HepG2 (cell line): ENCODE measurements around the gene FBXO44. TPM values are rescaled to one million over a fixed set of nuclear protein-coding genes. Genes with fewer than 3 reads are reported as not detected.

Experiments used
- ATAC-seq: fragments of 200-7000 bp; cut with Tn5 transposase; 3 replicates; pipeline ENCODE4 v1.9.1; 2020; ENCODE audit warnings: mild to moderate bottlenecking, moderate library complexity
- BruUV-seq: library from RNA; stranded (reverse); fragments of 400-500 nt; replicated peaks from 2 replicates; lab custom pipeline; 2021; lab: Mats Ljungman, UMichigan
- CTCF ChIA-PET: fragments of 300-600 bp; formaldehyde crosslinking; extraction: SDS; loops from one replicate; lab custom pipeline; 2021; ENCODE audit warnings: low total read pairs, inconsistent platforms, low intra/inter-chr PET ratio; lab: Yijun Ruan, JAX
- POLR2A ChIA-PET: fragments of 350-600 bp; sonication (Branson Sonifier 250); formaldehyde crosslinking; loops from one replicate; lab custom pipeline; 2020; ENCODE audit warnings: antibody characterized with exemption, inconsistent platforms; lab: Yijun Ruan, JAX
- DNase-seq: peaks from one replicate; pipeline ENCODE4 v3.0.0-alpha.2; 2015; ENCODE audit warnings: low spot score
- FAIRE-seq: peaks from 3 replicates; lab custom pipeline; 2011; peaks lifted over from hg19 to GRCh38; lab: Jason Lieb, UNC
- H2AFZ ChIP-seq: one replicate; pipeline ENCODE4 v1.6.1; 2011; ENCODE audit warnings: low read length, inconsistent platforms
- H3K27ac ChIP-seq: fragments of 300-600 bp; 3 replicates; pipeline ENCODE4 v1.8.0; 2011; ENCODE audit warnings: mixed run types, mild to moderate bottlenecking, mixed read lengths, low read length, inconsistent platforms; ENCODE audit not compliant: insufficient read depth; ENCODE audit errors: extremely low read length
- H3K27me3 ChIP-seq, 2 experiments: fragments of 200-600 bp in 1 of 2; 2 replicates in 1 of 2; 3 replicates in 1 of 2; pipeline versions ENCODE4 v1.6.0 to v1.8.0; 2011; ENCODE audit warnings: low read length in 2 of 2, mild to moderate bottlenecking in 2 of 2, moderate library complexity in 2 of 2, inconsistent platforms in 1 of 2; ENCODE audit not compliant: insufficient read depth in 2 of 2, control insufficient read depth in 1 of 2
- H3K36me3 ChIP-seq, 2 experiments: fragments of 200-600 bp in 1 of 2; replicated peaks in 1 of 2; 2 replicates in 1 of 2; 3 replicates in 1 of 2; pipeline versions ENCODE4 v1.5.1 to v1.8.0; 2011; ENCODE audit warnings: low read length in 2 of 2, inconsistent platforms in 1 of 2; ENCODE audit not compliant: insufficient read depth in 2 of 2, control insufficient read depth in 1 of 2
- H3K4me1 ChIP-seq: 2 replicates; pipeline ENCODE4 v1.5.1; 2012; ENCODE audit warnings: low read length, inconsistent platforms; ENCODE audit not compliant: insufficient read depth
- H3K4me2 ChIP-seq: 2 replicates; pipeline ENCODE4 v1.6.0; 2011; ENCODE audit warnings: low read depth, low read length, inconsistent platforms
- H3K4me3 ChIP-seq, 3 experiments: fragments of 200-600 bp in 1 of 3; sonication (generic), shearing (Covaris generic) in 1 of 3; replicated peaks in 1 of 3; 2 replicates each; pipeline ENCODE4 v1.5.1; 2011 to 2016; ENCODE audit warnings: low read length in 3 of 3, inconsistent platforms in 2 of 3, low read depth in 2 of 3, mild to moderate bottlenecking in 2 of 3, control low read depth in 1 of 3, mixed read lengths in 1 of 3; ENCODE audit not compliant: insufficient read depth in 1 of 3
- H3K79me2 ChIP-seq: one replicate; pipeline ENCODE4 v1.6.1; 2011; ENCODE audit warnings: low read length, inconsistent platforms; ENCODE audit not compliant: insufficient read depth
- H3K9ac ChIP-seq: 2 replicates; pipeline ENCODE4 v1.6.0; 2011; ENCODE audit warnings: mild to moderate bottlenecking, low read depth, low read length, inconsistent platforms; ENCODE audit not compliant: insufficient read depth
- H3K9me3 ChIP-seq: 2 replicates; pipeline ENCODE4 v1.5.1; 2012; ENCODE audit warnings: mild to moderate bottlenecking, low read length
- H4K20me1 ChIP-seq: 2 replicates; pipeline ENCODE4 v1.6.0; 2011; ENCODE audit warnings: inconsistent platforms, mild to moderate bottlenecking, low read length, moderate library complexity; ENCODE audit not compliant: insufficient read depth
- KDM1A ChIP-seq: IDR thresholded peaks from 2 replicates; pipeline ENCODE4 v1.6.1; 2016; ENCODE audit warnings: missing compliant biosample characterization
- NCOA1 ChIP-seq: sonication (generic); formaldehyde crosslinking; IDR thresholded peaks from 2 replicates; pipeline ENCODE4 v1.9.0; 2021; ENCODE audit warnings: missing genetic modification reagents
- NR2F2 ChIP-seq: IDR thresholded peaks from 2 replicates; pipeline ENCODE4 v1.6.1; 2012; ENCODE audit warnings: low read depth, inconsistent platforms, borderline replicate concordance
- PHF5A ChIP-seq: IDR thresholded peaks from one replicate; pipeline ENCODE4 v1.6.1; 2018; ENCODE audit warnings: low read depth, missing genetic modification reagents; ENCODE audit not compliant: unreplicated experiment
- SNRNP70 ChIP-seq: fragments of 200-400 bp; formaldehyde crosslinking; IDR thresholded peaks from 2 replicates; pipeline ENCODE4 v1.6.1; 2017; ENCODE audit warnings: mild to moderate bottlenecking, low read depth, low read length, moderate library complexity
- ZMYM2 ChIP-seq: sonication (generic); formaldehyde crosslinking; IDR thresholded peaks from 2 replicates; pipeline ENCODE4 v1.8.0; 2022; ENCODE audit warnings: mild to moderate bottlenecking, missing genetic modification reagents
- WGBS: methylation state at CpG from one replicate; pipeline ENCODE4 v1.1.6; 2017; ENCODE audit warnings: low lambda C conversion rate; 5-methylcytosine and 5-hydroxymethylcytosine counted together
- in situ Hi-C: cut with HindIII; loops from 2 replicates; pipeline ENCODE4 v1.10.0; 2017; ENCODE audit warnings: low pct_unique_long_range_greater_than_20kb; ENCODE audit not compliant: extremely low pct_ligation_motif_present
- intact Hi-C: fragments of 100-400 bp; cut with micrococcal nuclease; formaldehyde crosslinking; loops from one replicate; pipeline ENCODE4 v1.10.0; 2022; ENCODE audit not compliant: unreplicated experiment
- polyA plus RNA-seq, 8 experiments: library from polyadenylated mRNA; depleted of rRNA in 3 of 8; stranded (reverse) in 7 of 8; unstranded in 1 of 8; fragments of >200 nt; fragmentation: Illumina TruSeq in 4 of 8; extraction: Trizol in 4 of 8; gene quantifications; 2 replicates each; pipeline versions ENCODE4 v1.2.1 to v1.2.3, GENCODE V29; 2011 to 2016; ENCODE audit warnings: low read depth in 4 of 8, missing spikeins in 1 of 8, mixed read lengths in 1 of 8; ENCODE audit not compliant: insufficient read depth in 1 of 8
- total RNA-seq, 5 experiments: library from RNA; depleted of rRNA; stranded (reverse); fragments of >200 nt; fragmentation: Illumina TruSeq; extraction: Trizol; gene quantifications; 2 replicates each; pipeline ENCODE4 v1.2.3, GENCODE V29; 2016; ENCODE audit warnings: low read depth in 1 of 5
- TF ChIP-seq, protein P1 (sequence below): IDR thresholded peaks from 2 replicates; pipeline ENCODE4 v1.6.1; 2016; ENCODE audit warnings: mild to moderate bottlenecking
- TF ChIP-seq, protein P2 (sequence below): IDR thresholded peaks from 2 replicates; pipeline ENCODE4 v1.6.1; 2016; ENCODE audit warnings: low read depth, borderline replicate concordance

Gene FBXO44
- total and polyA plus RNA-seq, 2 of the 13 experiments (the other 11 are each of a cell fraction or from before 2014, with no cell fraction given) = 22.4 to 27.9 TPM

DNA sequence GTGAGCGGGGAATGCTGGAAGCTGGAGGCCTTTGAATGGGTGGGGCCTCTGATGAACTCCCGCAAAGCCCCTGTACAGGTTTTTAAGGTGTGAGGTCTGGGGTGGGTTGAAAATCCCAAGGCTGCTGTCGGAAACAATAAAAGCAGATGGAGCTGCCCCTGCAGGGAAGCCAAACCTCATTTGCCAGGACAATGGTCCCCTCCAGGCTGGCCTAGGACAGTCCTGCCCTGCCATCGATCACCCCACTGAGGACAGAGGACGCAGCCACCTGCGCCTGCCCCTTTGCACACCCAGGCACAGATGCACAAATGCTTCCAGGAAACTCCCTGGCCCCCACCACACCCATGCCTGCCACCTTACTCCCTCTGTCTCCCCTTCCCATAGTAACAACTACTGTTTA is 41.2 kb downstream of the FBXO44 start:
- H3K4me2 ChIP-seq = no peak overlapping the region
- no peaks in the 10 kb centered on the region for H3K79me2 ChIP-seq
- no peak overlapping the region for H3K9ac ChIP-seq
- no peaks in the 10 kb centered on the region for H4K20me1 ChIP-seq
- FAIRE-seq (no peak), DNase-seq (no peak), ATAC-seq (no peak)
- in situ Hi-C loops (loop anchor here (10.0 kb wide), 1 partner anchor 59 kb away; no protein-coding TSS in a partner anchor), intact Hi-C loops (no loop called here)
- CTCF ChIA-PET = no interaction called here
- TF ChIP-seq NCOA1 (CRISPR knock-in tag) (no peak), PHF5A (CRISPR knock-in tag) (no peak), ZMYM2 (CRISPR knock-in tag) (no peak), NR2F2 (no peak), SNRNP70 (no peak), KDM1A (no peak)
- TF ChIP-seq, protein P1, sequence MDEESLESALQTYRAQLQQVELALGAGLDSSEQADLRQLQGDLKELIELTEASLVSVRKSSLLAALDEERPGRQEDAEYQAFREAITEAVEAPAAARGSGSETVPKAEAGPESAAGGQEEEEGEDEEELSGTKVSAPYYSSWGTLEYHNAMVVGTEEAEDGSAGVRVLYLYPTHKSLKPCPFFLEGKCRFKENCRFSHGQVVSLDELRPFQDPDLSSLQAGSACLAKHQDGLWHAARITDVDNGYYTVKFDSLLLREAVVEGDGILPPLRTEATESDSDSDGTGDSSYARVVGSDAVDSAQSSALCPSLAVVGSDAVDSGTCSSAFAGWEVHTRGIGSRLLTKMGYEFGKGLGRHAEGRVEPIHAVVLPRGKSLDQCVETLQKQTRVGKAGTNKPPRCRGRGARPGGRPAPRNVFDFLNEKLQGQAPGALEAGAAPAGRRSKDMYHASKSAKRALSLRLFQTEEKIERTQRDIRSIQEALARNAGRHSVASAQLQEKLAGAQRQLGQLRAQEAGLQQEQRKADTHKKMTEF (CRISPR knock-in tag) = no peak
- TF ChIP-seq, protein P2, sequence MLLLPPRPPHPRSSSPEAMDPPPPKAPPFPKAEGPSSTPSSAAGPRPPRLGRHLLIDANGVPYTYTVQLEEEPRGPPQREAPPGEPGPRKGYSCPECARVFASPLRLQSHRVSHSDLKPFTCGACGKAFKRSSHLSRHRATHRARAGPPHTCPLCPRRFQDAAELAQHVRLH = no peak
- H3K27me3 ChIP-seq = peaks cover 10 to 60% of the 10 kb centered on the region in 2 experiments
- H3K9me3 ChIP-seq = no peaks in the 10 kb centered on the region
- no peaks in the 10 kb centered on the region for H3K36me3 ChIP-seq
- H3K4me3 ChIP-seq = no peak overlapping the region
- WGBS = 36% methylated on average over 3 of the region's 6 CpGs
- BruUV-seq = no TSS peak
- POLR2A ChIA-PET = no interaction called here
- H3K4me1 ChIP-seq = peaks cover 1% of the 10 kb centered on the region; the same call in 1 of the 2 replicates
- no peak overlapping the region for H3K27ac ChIP-seq
- H2AFZ ChIP-seq = no peak overlapping the region
